Esophagus squamous epithelium (tissue), 5 donors: Measurements from ENCODE around the gene PRKX. TPM values are rescaled to one million over a fixed set of nuclear protein-coding genes. Genes with fewer than 3 reads are reported as not detected.
"Not testable (repeated sequence)": the region's sequence is repeated elsewhere in the genome, so short reads cannot be mapped to it uniquely, and the experiment has no call there.

Source experiments
- DNase-seq: peaks from one replicate; lab custom pipeline; 2025; lab: John Stamatoyannopoulos, UW
- H3K27ac ChIP-seq, 4 donors: fragments of 200-600 bp; sonication (generic); one replicate each; pipeline ENCODE4 v1.5.1; 2016 to 2019; ENCODE audit warnings: mild to moderate bottlenecking in 1 of 4
- H3K27me3 ChIP-seq, 4 donors: fragments of 200-600 bp; sonication (generic); 1 replicate in 3 of 4; 2 replicates in 1 of 4; pipeline versions ENCODE4 v1.5.1 to v1.6.0; 2017 to 2021; ENCODE audit warnings: antibody characterized with exemption in 1 of 4
- H3K36me3 ChIP-seq, 3 donors: fragments of 200-600 bp; sonication (generic); one replicate each; pipeline ENCODE4 v1.5.1; 2016 to 2019
- H3K4me1 ChIP-seq, 3 donors: fragments of 200-600 bp; sonication (generic); one replicate each; pipeline ENCODE4 v1.5.1; 2017 to 2019
- H3K4me3 ChIP-seq, 4 donors: fragments of 200-600 bp; sonication (generic); 1 replicate in 3 of 4; 2 replicates in 1 of 4; pipeline ENCODE4 v1.5.1; 2016 to 2019; ENCODE audit warnings: mild to moderate bottlenecking in 2 of 4, moderate library complexity in 1 of 4
- H3K9me3 ChIP-seq, 3 donors: fragments of 200-600 bp; sonication (generic); one replicate each; pipeline ENCODE4 v1.5.1; 2016 to 2019
- POLR2A ChIP-seq, 4 donors: fragments of 450-650 bp; IDR thresholded peaks; one replicate each; pipeline ENCODE4 v1.6.1; 2017; ENCODE audit warnings: antibody characterized with exemption in 4 of 4, mild to moderate bottlenecking in 4 of 4, moderate library complexity in 3 of 4
- WGBS, 2 donors: methylation state at CpG; one replicate each; pipeline ENCODE4 v1.1.5; 2018; 5-methylcytosine and 5-hydroxymethylcytosine counted together
- intact Hi-C: fragments of 100-400 bp; cut with DNase I; formaldehyde crosslinking; loops from one replicate; pipeline ENCODE4 v1.15.0; 2022
- total RNA-seq, 4 donors: library from RNA; depleted of rRNA; stranded (reverse); fragments of >200 nt; gene quantifications; one replicate each; pipeline ENCODE4 v1.1.0, GENCODE V29; 2016
- TF ChIP-seq, protein P1 (sequence below), 6 experiments: fragments of 450-650 bp in 4 of 6; fragments of 200-600 bp in 2 of 6; sonication (generic) in 2 of 6; IDR thresholded peaks; one replicate each; pipeline ENCODE4 v1.5.1; 2016 to 2019; ENCODE audit warnings: antibody characterized with exemption in 6 of 6, mild to moderate bottlenecking in 4 of 6, moderate library complexity in 4 of 6
- donor health status: DM: yes; HTN: yes; CAD: no.

PRKX gene
- total RNA-seq, 4 donors from 2014 or later, result 27.8 to 56.0 (median 34.5) TPM

DNA sequence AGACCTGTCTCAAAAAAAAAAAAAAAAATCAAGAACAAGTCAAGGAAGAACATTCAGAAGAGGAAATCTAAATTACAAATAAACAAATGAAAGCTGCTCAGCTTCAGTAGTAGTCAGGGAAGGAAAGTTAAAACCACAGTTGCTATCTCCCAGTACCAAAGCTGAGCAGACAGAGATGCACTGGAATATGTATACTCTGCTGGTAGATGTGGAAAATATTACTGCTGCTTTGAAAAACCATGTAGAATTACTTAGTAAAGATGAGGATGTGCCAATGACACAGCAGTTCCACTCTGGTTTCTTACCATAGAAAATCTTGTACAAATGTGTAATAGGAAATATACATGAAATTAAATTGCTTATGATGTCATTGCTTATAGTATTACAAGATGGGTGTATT is 25.1 kb upstream of the PRKX start:
- TF ChIP-seq, protein P1, sequence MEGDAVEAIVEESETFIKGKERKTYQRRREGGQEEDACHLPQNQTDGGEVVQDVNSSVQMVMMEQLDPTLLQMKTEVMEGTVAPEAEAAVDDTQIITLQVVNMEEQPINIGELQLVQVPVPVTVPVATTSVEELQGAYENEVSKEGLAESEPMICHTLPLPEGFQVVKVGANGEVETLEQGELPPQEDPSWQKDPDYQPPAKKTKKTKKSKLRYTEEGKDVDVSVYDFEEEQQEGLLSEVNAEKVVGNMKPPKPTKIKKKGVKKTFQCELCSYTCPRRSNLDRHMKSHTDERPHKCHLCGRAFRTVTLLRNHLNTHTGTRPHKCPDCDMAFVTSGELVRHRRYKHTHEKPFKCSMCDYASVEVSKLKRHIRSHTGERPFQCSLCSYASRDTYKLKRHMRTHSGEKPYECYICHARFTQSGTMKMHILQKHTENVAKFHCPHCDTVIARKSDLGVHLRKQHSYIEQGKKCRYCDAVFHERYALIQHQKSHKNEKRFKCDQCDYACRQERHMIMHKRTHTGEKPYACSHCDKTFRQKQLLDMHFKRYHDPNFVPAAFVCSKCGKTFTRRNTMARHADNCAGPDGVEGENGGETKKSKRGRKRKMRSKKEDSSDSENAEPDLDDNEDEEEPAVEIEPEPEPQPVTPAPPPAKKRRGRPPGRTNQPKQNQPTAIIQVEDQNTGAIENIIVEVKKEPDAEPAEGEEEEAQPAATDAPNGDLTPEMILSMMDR (IDR thresholded peaks at IDR 0.05), result no peak
- no peak for TF ChIP-seq POLR2A (IDR thresholded peaks at IDR 0.05)
- H3K4me3 ChIP-seq, result no peak overlapping the region
- no peaks in the 10 kb centered on the region for H3K36me3 ChIP-seq
- no peak overlapping the region for H3K27ac ChIP-seq
- no peak for DNase-seq
- no peaks in the 10 kb centered on the region for H3K27me3 ChIP-seq
- H3K4me1 ChIP-seq, result no peaks in the 10 kb centered on the region
- intact Hi-C loops, result no loop called here
- peaks cover 0 to 5% (median 0%) of the 10 kb centered on the region in 3 donors for H3K9me3 ChIP-seq

DNA sequence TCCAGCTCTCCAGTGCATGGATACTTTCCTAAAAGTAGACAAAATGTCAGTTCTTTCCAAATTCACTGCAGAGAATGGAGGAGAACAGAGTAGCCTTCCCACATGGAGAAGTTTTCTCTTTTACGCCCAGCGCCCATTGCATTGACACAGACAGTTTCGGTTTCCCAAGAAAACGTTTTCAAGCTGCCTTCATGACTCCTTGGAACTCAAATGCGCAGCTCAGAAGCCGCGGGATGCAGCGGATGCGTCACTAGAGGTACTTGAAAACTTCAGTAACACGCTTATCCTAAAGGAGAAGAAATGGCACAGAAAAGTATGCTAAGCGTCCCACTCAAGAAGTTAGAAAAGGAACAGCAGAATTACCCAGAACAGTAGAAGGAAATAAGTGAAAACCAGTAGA is 23.1 kb upstream of the PRKX start:
- H3K27me3 ChIP-seq, H3K9me3 ChIP-seq, H3K27ac ChIP-seq, H3K36me3 ChIP-seq, H3K4me3 ChIP-seq, DNase-seq, intact Hi-C loops, H3K4me1 ChIP-seq: not testable (repeated sequence)
- 81 to 94% methylated on average over 4 to 7 of the region's 11 CpGs for WGBS, 2 donors

DNA sequence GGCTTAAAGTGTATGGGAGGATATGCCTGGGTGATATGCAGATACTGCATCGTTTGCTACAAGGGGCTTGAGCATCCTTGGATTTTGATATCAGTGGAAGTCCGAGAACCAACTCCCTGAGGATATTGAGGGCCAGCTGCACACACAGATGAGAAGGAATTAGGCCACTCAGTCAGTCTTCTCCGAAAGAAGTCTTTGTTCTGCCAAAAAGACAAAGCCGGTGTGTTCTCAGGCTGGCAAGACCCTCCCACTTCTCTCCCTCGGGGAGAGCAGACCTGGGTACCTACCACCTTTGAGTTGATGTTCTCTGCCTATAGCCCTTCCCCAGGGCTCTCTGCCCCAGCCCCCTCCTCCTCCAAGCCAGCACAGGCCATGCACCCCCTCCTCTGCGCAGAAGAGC is 22.4 kb upstream of the PRKX start:
- H3K9me3 ChIP-seq, H3K36me3 ChIP-seq, H3K27me3 ChIP-seq, H3K27ac ChIP-seq, H3K4me3 ChIP-seq, intact Hi-C loops, DNase-seq, H3K4me1 ChIP-seq: not testable (repeated sequence)
- 74 to 80% methylated on average over 1 to 5 of the region's 6 CpGs for WGBS, 2 donors

DNA sequence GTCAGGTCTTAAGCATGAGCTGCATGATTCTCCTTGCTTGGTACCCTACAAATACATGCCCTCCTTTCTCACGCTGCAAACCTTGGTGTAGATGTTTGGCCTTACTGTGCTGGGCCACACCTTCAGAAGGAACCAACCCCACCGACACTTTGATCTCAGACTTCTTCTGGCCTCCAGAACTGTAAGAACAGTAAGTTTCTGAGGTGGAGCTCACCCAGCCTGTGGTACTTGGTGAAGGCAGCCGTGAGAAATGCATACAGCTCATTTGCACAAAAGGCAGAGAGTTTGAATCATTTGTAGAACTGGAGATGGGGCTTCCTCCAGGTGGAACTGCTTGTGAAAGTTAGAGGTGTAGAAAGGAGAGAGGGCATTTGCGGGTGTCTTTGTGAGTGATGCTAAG is 21.0 kb upstream of the PRKX start:
- H3K4me1 ChIP-seq, DNase-seq, H3K27ac ChIP-seq, H3K36me3 ChIP-seq, H3K4me3 ChIP-seq, H3K9me3 ChIP-seq, intact Hi-C loops, H3K27me3 ChIP-seq: not testable (repeated sequence)
- WGBS, 2 donors, result 84 to 100% methylated on average over 1 to 4 of the region's 4 CpGs

DNA sequence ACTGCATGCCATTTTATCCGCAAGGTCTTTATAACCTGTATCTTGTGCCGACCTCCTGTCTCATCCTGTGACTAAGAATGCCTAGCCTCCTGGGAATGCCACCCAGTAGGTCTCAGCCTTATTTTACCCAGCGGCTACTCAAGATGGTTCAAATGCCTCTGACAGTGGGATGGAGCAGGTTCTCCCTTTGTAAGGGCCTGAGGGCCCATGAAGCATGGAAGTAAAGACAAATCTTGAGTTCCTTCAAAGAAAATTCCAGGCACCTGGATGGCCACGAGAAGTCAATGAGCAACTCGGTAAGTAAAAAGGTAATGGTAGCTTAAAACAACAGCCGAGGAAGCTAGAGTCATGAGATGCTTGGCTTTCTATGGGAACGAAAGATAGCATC is 19.6 kb upstream of the PRKX start:
- TF ChIP-seq, protein P1 (IDR thresholded peaks at IDR 0.05), result no peak
- no peak for TF ChIP-seq POLR2A (IDR thresholded peaks at IDR 0.05)
- intact Hi-C loops, result no loop called here
- Histone ChIP-seq H3K27me3 (no peaks in the 10 kb centered on the region), H3K9me3 (no peaks in the 10 kb centered on the region), H3K27ac (no peak overlapping the region), H3K4me1 (peaks cover 0 to 10% (median 0%) of the 10 kb centered on the region in 3 donors), H3K4me3 (no peak overlapping the region), H3K36me3 (no peaks in the 10 kb centered on the region)
- no peak for DNase-seq
- 87 to 95% methylated on average over 4 of the region's 7 CpGs for WGBS, 2 donors

DNA sequence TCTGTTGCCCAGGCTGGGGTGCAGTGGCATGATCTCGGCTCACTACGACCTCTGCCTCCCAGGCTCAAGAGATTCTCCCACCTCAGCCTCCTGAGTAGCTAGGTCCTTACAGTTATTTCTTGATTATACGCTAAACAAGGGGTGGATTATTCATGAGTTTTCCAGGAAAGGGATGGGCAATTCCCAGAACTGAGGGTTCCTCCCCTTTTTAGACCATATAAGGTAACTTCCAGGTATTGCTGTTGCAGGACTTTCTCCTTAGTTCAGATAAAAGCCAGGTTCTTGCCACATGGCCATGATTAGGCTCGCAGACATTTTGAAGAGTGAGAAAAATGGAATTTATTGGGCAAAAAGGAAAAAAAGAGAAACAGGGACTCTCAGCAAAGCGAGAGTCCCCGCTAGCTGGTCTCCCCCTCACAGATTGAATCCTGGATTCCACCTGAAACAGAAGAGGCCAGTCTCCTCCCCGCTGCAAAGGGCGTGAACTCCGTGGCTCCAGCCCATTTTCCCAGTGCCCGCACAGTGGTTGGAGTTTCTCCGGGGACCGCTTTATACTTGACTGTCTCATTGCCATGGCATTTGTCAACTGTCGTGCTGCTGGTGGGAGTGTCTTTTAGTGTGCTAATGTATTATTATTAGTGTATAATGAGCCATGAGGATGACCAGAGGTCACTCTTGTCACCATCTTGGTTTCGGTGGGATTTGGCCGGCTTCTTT is 19.0 kb upstream of the PRKX start:
- DNase-seq, H3K36me3 ChIP-seq, H3K4me3 ChIP-seq, H3K9me3 ChIP-seq, H3K27me3 ChIP-seq, H3K27ac ChIP-seq, intact Hi-C loops: not testable (repeated sequence)
- 84% methylated on average over 13 of the region's 15 CpGs; no CpG with 5 or more reads in 1 of the 2 donors for WGBS, 2 donors
- peaks cover 0 to 13% (median 0%) of the 10 kb centered on the region in 3 donors for H3K4me1 ChIP-seq

DNA sequence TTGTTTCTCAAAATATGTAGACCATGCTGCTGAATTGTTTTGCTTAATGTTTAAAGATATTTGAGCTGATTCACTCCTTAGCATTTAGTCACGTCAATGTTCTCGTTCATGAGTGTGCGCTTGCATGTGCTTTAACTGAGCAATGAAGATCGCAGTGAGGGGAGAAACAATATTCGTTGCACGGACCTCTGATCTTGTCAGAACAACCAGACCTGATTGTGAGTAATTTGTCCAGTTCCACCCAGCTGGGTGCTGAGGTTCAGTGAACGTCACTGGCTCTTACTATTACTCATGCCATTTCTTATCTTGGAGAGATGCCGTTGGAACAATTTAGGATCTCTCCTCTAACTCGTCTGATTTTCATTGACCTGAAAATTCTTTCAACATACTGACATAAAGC is 15.0 kb upstream of the PRKX start:
- Histone ChIP-seq H3K36me3 (no peaks in the 10 kb centered on the region), H3K4me1 (peaks cover 0 to 13% (median 0%) of the 10 kb centered on the region in 3 donors), H3K9me3 (no peaks in the 10 kb centered on the region), H3K4me3 (no peak overlapping the region), H3K27ac (no peak overlapping the region), H3K27me3 (no peaks in the 10 kb centered on the region)
- TF ChIP-seq, protein P1 (IDR thresholded peaks at IDR 0.05), result no peak
- no peak for TF ChIP-seq POLR2A (IDR thresholded peaks at IDR 0.05)
- no peak for DNase-seq
- WGBS, 2 donors, result 11 to 37% methylated on average over 7 to 9 of the region's 9 CpGs
- intact Hi-C loops, result no loop called here

DNA sequence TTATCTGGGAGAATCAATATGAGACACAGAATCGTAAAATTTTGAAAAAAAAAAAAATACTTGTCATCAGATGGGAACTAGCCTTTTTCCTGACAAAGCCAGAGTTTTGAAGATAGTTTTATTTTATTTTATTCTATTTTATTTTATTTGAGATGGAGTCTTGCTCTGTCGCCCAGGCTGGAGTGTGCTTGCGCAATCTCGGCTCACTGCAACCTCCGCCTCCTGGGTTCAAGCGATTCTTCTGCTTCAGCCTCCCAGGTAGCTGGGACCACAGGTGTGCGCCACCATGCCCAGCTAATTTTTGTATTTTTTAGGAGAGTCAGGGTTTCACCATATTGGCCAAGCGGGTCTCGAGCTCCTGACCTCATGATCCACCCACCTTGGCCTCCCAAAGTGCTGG is 10.0 kb upstream of the PRKX start:
- 90 to 93% methylated on average over 7 to 9 of the region's 9 CpGs for WGBS, 2 donors
- H3K27ac ChIP-seq, H3K27me3 ChIP-seq, H3K36me3 ChIP-seq, H3K4me1 ChIP-seq, intact Hi-C loops, H3K4me3 ChIP-seq, H3K9me3 ChIP-seq, DNase-seq: not testable (repeated sequence)
